K562 (cell line): ENCODE measurements around the gene SLC12A4. TPM values are rescaled to one million over a fixed set of nuclear protein-coding genes. Genes with fewer than 3 reads are reported as not detected.

Source experiments
- ATF6 ChIP-seq: sonication (generic); formaldehyde crosslinking; IDR thresholded peaks from 2 replicates; pipeline ENCODE4 v1.4.0; 2020; ENCODE audit warnings: mild to moderate bottlenecking, missing genetic modification reagents
- DNMT1 ChIP-seq: fragments of 450-650 bp; IDR thresholded peaks from 2 replicates; pipeline ENCODE4 v1.6.1; 2016; ENCODE audit warnings: antibody characterized with exemption, mild to moderate bottlenecking
- ELK1 ChIP-seq: sonication (generic); formaldehyde crosslinking; IDR thresholded peaks from 2 replicates; pipeline ENCODE4 v1.8.1; 2022; ENCODE audit warnings: missing genetic modification reagents
- FOXM1 ChIP-seq, 2 experiments: fragments of 450-650 bp in 1 of 2; sonication (generic) in 1 of 2; formaldehyde crosslinking in 1 of 2; IDR thresholded peaks; 2 replicates each; pipeline versions ENCODE4 v1.6.1 to v1.9.0; 2017 to 2022; ENCODE audit warnings: low read depth in 2 of 2, mild to moderate bottlenecking in 2 of 2, missing genetic modification reagents in 1 of 2, moderate library complexity in 1 of 2
- GABPB1 ChIP-seq: sonication (generic); formaldehyde crosslinking; IDR thresholded peaks from 2 replicates; pipeline ENCODE4 v1.8.0; 2022; ENCODE audit warnings: mild to moderate bottlenecking, missing genetic modification reagents
- KDM2B ChIP-seq: fragments of 250-450 bp; sonication (Bioruptor Pico); IDR thresholded peaks from 2 replicates; pipeline ENCODE4 v1.8.0; 2021; ENCODE audit warnings: mild to moderate bottlenecking, moderate library complexity
- KLF1 ChIP-seq: fragments of 450-650 bp; IDR thresholded peaks from 2 replicates; pipeline ENCODE4 v1.6.1; 2016; ENCODE audit warnings: missing genetic modification characterization, missing compliant biosample characterization
- KLF13 ChIP-seq: fragments of 450-650 bp; IDR thresholded peaks from 2 replicates; pipeline ENCODE4 v1.6.1; 2016; ENCODE audit warnings: missing genetic modification characterization, low read depth, mild to moderate bottlenecking, missing compliant biosample characterization, moderate library complexity, borderline replicate concordance
- MYNN ChIP-seq, 2 experiments: sonication (generic); formaldehyde crosslinking in 1 of 2; IDR thresholded peaks; 2 replicates each; pipeline versions ENCODE4 v1.5.0 to v1.6.1; 2016 to 2020; ENCODE audit warnings: antibody characterized with exemption in 1 of 2, missing genetic modification reagents in 1 of 2
- PTTG1 ChIP-seq: fragments of 450-650 bp; IDR thresholded peaks from 2 replicates; pipeline ENCODE4 v1.6.1; 2016; ENCODE audit warnings: low read depth, mild to moderate bottlenecking, missing genetic modification characterization, missing compliant biosample characterization
- SP1 ChIP-seq: sonication (generic); formaldehyde crosslinking; IDR thresholded peaks from 2 replicates; pipeline ENCODE4 v1.8.1; 2022; ENCODE audit warnings: mild to moderate bottlenecking, missing genetic modification reagents
- SPI1 ChIP-seq: IDR thresholded peaks from 2 replicates; pipeline ENCODE4 v1.6.1; 2011; ENCODE audit warnings: low read depth, low read length, control low read depth, borderline replicate concordance
- SREBF2 ChIP-seq: sonication (generic); formaldehyde crosslinking; IDR thresholded peaks from 2 replicates; pipeline ENCODE4 v1.4.0; 2020; ENCODE audit warnings: mild to moderate bottlenecking, missing genetic modification reagents
- TEAD1 ChIP-seq, 2 experiments: fragments of 450-650 bp in 1 of 2; sonication (generic) in 1 of 2; formaldehyde crosslinking; IDR thresholded peaks; 2 replicates each; pipeline versions ENCODE4 v1.4.0 to v1.8.0; 2020 to 2022; ENCODE audit warnings: mild to moderate bottlenecking in 2 of 2, missing genetic modification reagents in 1 of 2
- ZBTB49 ChIP-seq: sonication (generic); formaldehyde crosslinking; IDR thresholded peaks from 2 replicates; pipeline ENCODE4 v1.8.0; 2022; ENCODE audit warnings: missing genetic modification reagents, mild to moderate bottlenecking, borderline replicate concordance
- ZBTB7A ChIP-seq: IDR thresholded peaks from 2 replicates; pipeline ENCODE4 v1.6.1; 2011; ENCODE audit warnings: low read depth, mild to moderate bottlenecking, low read length, moderate library complexity, borderline replicate concordance; ENCODE audit not compliant: control insufficient read depth
- ZNF121 ChIP-seq: sonication (generic); formaldehyde crosslinking; conservative IDR thresholded peaks from 2 replicates; pipeline ENCODE4 v1.8.0; 2022; ENCODE audit warnings: missing genetic modification reagents
- ZNF507 ChIP-seq: conservative IDR thresholded peaks from 2 replicates; pipeline ENCODE4 v1.6.1; 2017; ENCODE audit warnings: missing genetic modification characterization, missing compliant biosample characterization
- ZNF644 ChIP-seq: fragments of 200-800 bp; sonication (Bioruptor generic); IDR thresholded peaks from 2 replicates; pipeline ENCODE4 v1.6.1; 2016; ENCODE audit warnings: low read depth, missing genetic modification characterization, missing compliant biosample characterization
- ZNF717 ChIP-seq: fragments of 250-450 bp; sonication (Bioruptor Pico); IDR thresholded peaks from 2 replicates; pipeline ENCODE4 v1.5.0; 2021
- ZNF75A ChIP-seq: fragments of 450-650 bp; formaldehyde crosslinking; IDR thresholded peaks from 2 replicates; pipeline ENCODE4 v1.4.0; 2020; ENCODE audit warnings: mild to moderate bottlenecking
- ZSCAN29 ChIP-seq: fragments of 450-650 bp; IDR thresholded peaks from 2 replicates; pipeline ENCODE4 v1.6.1; 2017
- polyA plus RNA-seq, 8 experiments: library from polyadenylated mRNA; depleted of rRNA in 4 of 8; stranded (reverse) in 5 of 8; unstranded in 3 of 8; fragments of >200 nt; fragmentation: Nextera tagmentation in 2 of 8; fragmentation: Illumina TruSeq in 1 of 8; extraction: Ambion mirVana in 2 of 8; extraction: Trizol in 1 of 8; gene quantifications; 2 replicates each; pipeline versions ENCODE4 v1.2.1 to v1.2.3, GENCODE V29; 2011 to 2014; ENCODE audit warnings: inconsistent platforms in 1 of 8, missing spikeins in 1 of 8
- total RNA-seq, 7 experiments: library from RNA; depleted of rRNA in 6 of 7; stranded (reverse); fragments of >200 nt in 6 of 7; fragmentation: Illumina TruSeq in 2 of 7; extraction: Trizol in 2 of 7; gene quantifications; 2 replicates each; pipeline versions ENCODE4 v1.2.1 to v1.2.3, GENCODE V29; 2011 to 2021; ENCODE audit warnings: low replicate concordance in 1 of 7

The SLC12A4 gene
- total and polyA plus RNA-seq, 9 of the 15 experiments (the other 6 are each of a cell fraction or from before 2014, with no cell fraction given): 0.75 to 43.5 (median 15.0) TPM

- TF ChIP-seq ATF6 (CRISPR knock-in tag) (0 out of 2 replicates have a peak, but pooled peaks have one; percentile 3), SP1 (peak; percentile 92), PTTG1 (tag) (no peak), ELK1 (no peak), DNMT1 (no peak), KLF13 (tag) (peak; percentile 80), ZBTB7A (peak; percentile 100), SREBF2 (CRISPR knock-in tag) (no peak), ZNF717 (CRISPR knock-in tag) (no peak), ZNF75A (CRISPR knock-in tag) (no peak), MYNN (IDR thresholded peaks at IDR 0.05) (no peak), MYNN (CRISPR knock-in tag; IDR thresholded peaks at IDR 0.05) (no peak), TEAD1 (CRISPR knock-in tag; IDR thresholded peaks at IDR 0.05) (peak; percentile 67 to 97), KDM2B (CRISPR knock-in tag) (no peak), ZNF121 (CRISPR knock-in tag) (0 out of 2 replicates have a peak, but pooled peaks have one; percentile 5), ZSCAN29 (no peak), KLF1 (no peak), GABPB1 (CRISPR knock-in tag) (peak; percentile 60), ZBTB49 (CRISPR knock-in tag) (no peak), SPI1 (peak; percentile 72), ZNF507 (no peak), FOXM1 (IDR thresholded peaks at IDR 0.05; ENCODE audit: low read depth) (peak; percentile 41; the same call in 1 of the 2 replicates), FOXM1 (CRISPR knock-in tag; IDR thresholded peaks at IDR 0.05; ENCODE audit: low read depth) (0 out of 2 replicates have a peak, but pooled peaks have one; percentile 68), ZNF644 (no peak)
Observed at GRCh38 chr16:67968400-67969253, at the start of gene SLC12A4 (continued).
